Mesenchymal stem cell (in vitro differentiated cells and primary cell): ENCODE measurements around the gene BCL2L12.
A peak's percentile ranks its signal among the peaks of the same experiment; 100 is the strongest.

Experiments used
- DNase-seq: peaks from one replicate; pipeline ENCODE4 v3.0.0-alpha.2; 2013
- H2AFZ ChIP-seq: one replicate; pipeline ENCODE4 v1.6.1; 2013; ENCODE audit warnings: low read depth, mild to moderate bottlenecking, control low read depth, inconsistent platforms, low read length, moderate library complexity
- H2AK5ac ChIP-seq: 2 replicates; pipeline ENCODE4 v1.6.1; 2013; ENCODE audit warnings: low read length, moderate library complexity, mild to moderate bottlenecking, inconsistent platforms; ENCODE audit not compliant: severe bottlenecking
- H2BK120ac ChIP-seq: one replicate; pipeline ENCODE4 v1.6.1; 2013; ENCODE audit warnings: low read depth, mild to moderate bottlenecking, inconsistent platforms, low read length, moderate library complexity
- H2BK12ac ChIP-seq, 2 experiments: one replicate each; pipeline ENCODE4 v1.6.1; 2013; ENCODE audit warnings: inconsistent platforms in 2 of 2, low read length in 2 of 2, mild to moderate bottlenecking in 2 of 2, moderate library complexity in 2 of 2, control low read depth in 1 of 2
- H2BK15ac ChIP-seq: one replicate; pipeline ENCODE4 v1.6.1; 2013; ENCODE audit warnings: mild to moderate bottlenecking, low read depth, inconsistent platforms; ENCODE audit not compliant: poor library complexity, severe bottlenecking
- H2BK5ac ChIP-seq: 2 replicates; pipeline ENCODE4 v1.6.1; 2013; ENCODE audit warnings: low read depth, mild to moderate bottlenecking, low read length, control low read depth, inconsistent platforms; ENCODE audit not compliant: poor library complexity, severe bottlenecking
- H3K14ac ChIP-seq, 2 experiments: one replicate each; pipeline ENCODE4 v1.6.1; 2013; ENCODE audit warnings: inconsistent platforms in 2 of 2, low read length in 2 of 2, control low read depth in 1 of 2, mild to moderate bottlenecking in 1 of 2, moderate library complexity in 1 of 2
- H3K18ac ChIP-seq, 2 experiments: one replicate each; pipeline ENCODE4 v1.6.1; 2013; ENCODE audit warnings: inconsistent platforms in 2 of 2, low read length in 2 of 2, control low read depth in 1 of 2, low read depth in 1 of 2, mild to moderate bottlenecking in 1 of 2
- H3K23ac ChIP-seq, 2 experiments: one replicate each; pipeline ENCODE4 v1.6.1; 2013; ENCODE audit warnings: inconsistent platforms in 2 of 2, low read length in 2 of 2, mild to moderate bottlenecking in 2 of 2, moderate library complexity in 2 of 2, control low read depth in 1 of 2
- H3K27ac ChIP-seq: 2 replicates; pipeline ENCODE4 v1.5.1; 2013; ENCODE audit warnings: mild to moderate bottlenecking, moderate library complexity, low read length, control low read depth, inconsistent platforms; ENCODE audit not compliant: poor library complexity, severe bottlenecking
- H3K27me3 ChIP-seq, 2 experiments: 2 replicates each; pipeline versions ENCODE4 v1.6.1 to v1.7.0; 2013; ENCODE audit warnings: low read length in 2 of 2, mild to moderate bottlenecking in 2 of 2, moderate library complexity in 2 of 2, control low read depth in 1 of 2, inconsistent platforms in 1 of 2; ENCODE audit not compliant: control insufficient read depth in 1 of 2, insufficient read depth in 1 of 2
- H3K36me3 ChIP-seq, 2 experiments: 2 replicates each; pipeline versions ENCODE4 v1.6.1 to v1.7.0; 2013; ENCODE audit warnings: low read length in 2 of 2, control low read depth in 1 of 2, inconsistent platforms in 1 of 2, low read depth in 1 of 2, mild to moderate bottlenecking in 1 of 2; ENCODE audit not compliant: insufficient read depth in 2 of 2, control insufficient read depth in 1 of 2
- H3K4ac ChIP-seq, 2 experiments: one replicate each; pipeline ENCODE4 v1.6.1; 2013; ENCODE audit warnings: inconsistent platforms in 2 of 2, low read length in 2 of 2, mild to moderate bottlenecking in 2 of 2, moderate library complexity in 2 of 2, control low read depth in 1 of 2, low read depth in 1 of 2
- H3K4me1 ChIP-seq: 2 replicates; pipeline ENCODE4 v1.6.1; 2013; ENCODE audit warnings: low read depth, low read length, control low read depth; ENCODE audit not compliant: control insufficient read depth, insufficient read depth
- H3K4me2 ChIP-seq: 2 replicates; pipeline ENCODE4 v1.6.1; 2013; ENCODE audit warnings: low read length, mild to moderate bottlenecking, inconsistent platforms; ENCODE audit not compliant: poor library complexity, severe bottlenecking
- H3K4me3 ChIP-seq, 2 experiments: 2 replicates each; pipeline versions ENCODE4 v1.5.1 to v1.7.0; 2013; ENCODE audit warnings: low read length in 2 of 2, mild to moderate bottlenecking in 2 of 2, control low read depth in 1 of 2, low read depth in 1 of 2; ENCODE audit not compliant: insufficient read depth in 1 of 2
- H3K79me1 ChIP-seq: replicated peaks from 2 replicates; pipeline ENCODE4 v1.6.1; 2013; ENCODE audit warnings: mild to moderate bottlenecking, control low read depth, low read length, inconsistent platforms; ENCODE audit not compliant: poor library complexity, severe bottlenecking
- H3K9ac ChIP-seq: 2 replicates; pipeline ENCODE4 v1.7.0; 2013; ENCODE audit warnings: mild to moderate bottlenecking, low read length, moderate library complexity
- H3K9me3 ChIP-seq: 2 replicates; pipeline ENCODE4 v1.7.0; 2013; ENCODE audit warnings: mild to moderate bottlenecking, low read length; ENCODE audit not compliant: control insufficient read depth
- H4K8ac ChIP-seq: one replicate; pipeline ENCODE4 v1.6.1; 2013; ENCODE audit warnings: inconsistent platforms, mild to moderate bottlenecking, low read length, moderate library complexity
- H4K91ac ChIP-seq: one replicate; pipeline ENCODE4 v1.6.1; 2013; ENCODE audit warnings: mild to moderate bottlenecking, low read length, inconsistent platforms
- WGBS: methylation state at CpG from one replicate; pipeline ENCODE4 v1.1.7; 2013; ENCODE audit warnings: mixed read lengths; 5-methylcytosine and 5-hydroxymethylcytosine counted together

BCL2L12 gene

GRCh38 chr19:49640113-49640898, 25.4 kb upstream of the BCL2L12 start, which contains the start of gene RRAS:
Gene RRAS (minus strand): TSS chr19:49640143. CDS start chr19:49640098, 45 bp downstream.
- peak within 1 kb of the TSS; percentile 97 for H2BK120ac ChIP-seq

GRCh38 chr19:49641688-49642491, 23.8 kb upstream of the BCL2L12 start, which contains the start of gene SCAF1:
Gene SCAF1 (plus strand): TSS chr19:49642209. CDS start chr19:49645027, 2,818 bp downstream.
- peak within 1 kb of the TSS in 1 of 2 experiments; percentile 92 for H3K14ac ChIP-seq
- DNase-seq: peak; percentile 99
- H2BK120ac ChIP-seq: peak within 1 kb of the TSS; percentile 97
- H2BK12ac ChIP-seq: peak within 1 kb of the TSS; percentile 75 to 79
- no peak within 1 kb of the TSS for H2AFZ ChIP-seq
- peaks cover 33% of the 10 kb centered on the region for H3K4me1 ChIP-seq
- H3K36me3 ChIP-seq: peaks cover 23 to 27% of the 10 kb centered on the region in 2 experiments
- under 1% methylated on average over 46 of the region's 87 CpGs for WGBS
- H3K27me3 ChIP-seq: no peaks in the 10 kb centered on the region
- peak within 1 kb of the TSS; percentile 100 for H2AK5ac ChIP-seq
- H3K18ac ChIP-seq: peak within 1 kb of the TSS; percentile 97 to 98
- H4K8ac ChIP-seq: peak within 1 kb of the TSS; percentile 87
- no peaks in the 10 kb centered on the region for H3K9me3 ChIP-seq
- H3K4ac ChIP-seq: peak within 1 kb of the TSS; percentile 88 to 100
- peak within 1 kb of the TSS; percentile 89 for H3K4me2 ChIP-seq
- H3K23ac ChIP-seq: peak within 1 kb of the TSS in 1 of 2 experiments; percentile 95
- H3K4me3 ChIP-seq: peak within 1 kb of the TSS; percentile 82 to 100
- H4K91ac ChIP-seq: peak within 1 kb of the TSS; percentile 97
- H2BK5ac ChIP-seq: peak within 1 kb of the TSS; percentile 100
- H3K27ac ChIP-seq: peak within 1 kb of the TSS; percentile 100
- peaks cover 5% of the 10 kb centered on the region for H3K79me1 ChIP-seq
- H2BK15ac ChIP-seq: peak within 1 kb of the TSS; percentile 80
- H3K9ac ChIP-seq: peak within 1 kb of the TSS; percentile 100

More at GRCh38 chr19:49640113-49640898, 25.4 kb upstream of the BCL2L12 start, which contains the start of gene RRAS:
- Histone ChIP-seq H4K91ac (peak within 1 kb of the TSS; percentile 97), H2AK5ac (peak within 1 kb of the TSS; percentile 100), H3K14ac (peak within 1 kb of the TSS in 1 of 2 experiments; percentile 86), H3K9me3 (no peaks in the 10 kb centered on the region), H3K36me3 (peaks cover 23 to 24% of the 10 kb centered on the region in 2 experiments), H3K4me2 (peak within 1 kb of the TSS; percentile 97), H2BK5ac (peak within 1 kb of the TSS; percentile 100), H2BK15ac (peak within 1 kb of the TSS; percentile 97), H3K9ac (peak within 1 kb of the TSS; percentile 100), H4K8ac (peak within 1 kb of the TSS; percentile 87), H3K79me1 (peaks cover 1% of the 10 kb centered on the region), H3K18ac (peak within 1 kb of the TSS; percentile 92 to 97), H3K4me3 (peak within 1 kb of the TSS; percentile 67 to 97), H2AFZ (no peak within 1 kb of the TSS), H2BK12ac (peak within 1 kb of the TSS; percentile 75 to 79), H3K23ac (peak within 1 kb of the TSS; percentile 16 to 94), H3K4me1 (peaks cover 41% of the 10 kb centered on the region), H3K4ac (peak within 1 kb of the TSS; percentile 88 to 100), H3K27me3 (no peaks in the 10 kb centered on the region), H3K27ac (peak within 1 kb of the TSS; percentile 100)
- DNase-seq: peak; percentile 100
- WGBS: under 1% methylated on average over 51 of the region's 51 CpGs

- 4% methylated on average over 5 of the region's 5 CpGs for WGBS
- H3K4me1 ChIP-seq: peaks cover 32% of the 10 kb centered on the region
- H2BK12ac ChIP-seq: peak overlapping the region in 1 of 2 experiments; percentile 42
- peak overlapping the region; percentile 88 to 100 for H3K4ac ChIP-seq
- H2BK5ac ChIP-seq: peak overlapping the region; percentile 74
- H3K36me3 ChIP-seq: peaks cover 30 to 33% of the 10 kb centered on the region in 2 experiments
- H4K8ac ChIP-seq: peak overlapping the region; percentile 86
- peak overlapping the region in 1 of 2 experiments; percentile 95 for H3K23ac ChIP-seq
- peak overlapping the region; percentile 55 for H3K4me2 ChIP-seq
- H2AFZ ChIP-seq: no peak overlapping the region
- peaks cover 9% of the 10 kb centered on the region for H3K79me1 ChIP-seq
- H3K14ac ChIP-seq: peak overlapping the region in 1 of 2 experiments; percentile 92
- peak overlapping the region; percentile 88 for H2AK5ac ChIP-seq
- no peaks in the 10 kb centered on the region for H3K9me3 ChIP-seq
- no peak for DNase-seq
- peak overlapping the region; percentile 85 to 98 for H3K18ac ChIP-seq
- H4K91ac ChIP-seq: peak overlapping the region; percentile 67
- H3K27ac ChIP-seq: peak overlapping the region; percentile 79
- H3K27me3 ChIP-seq: no peaks in the 10 kb centered on the region
- H2BK120ac ChIP-seq: peak overlapping the region; percentile 22
- peak overlapping the region; percentile 100 for H3K9ac ChIP-seq
- H3K4me3 ChIP-seq: peak overlapping the region; percentile 82 to 100
- no peak overlapping the region for H2BK15ac ChIP-seq
These were observed 23.2 kb upstream of the BCL2L12 start for GRCh38 chr19:49642492-49643035.
